GM18861 (cell line): ENCODE data around the gene PSPH.

Experiments used
- ATAC-seq: cut with Tn5 transposase; IDR thresholded peaks from one replicate; pipeline ENCODE4 v1.9.1; 2021; ENCODE audit not compliant: unreplicated experiment

PSPH gene

GRCh38 chr7:56007167-56007652, 44.0 kb downstream of the PSPH start:
- no peak for ATAC-seq

GRCh38 chr7:56003749-56004148, 47.5 kb downstream of the PSPH start:
- no peak for ATAC-seq

GRCh38 chr7:55996856-55997500, 54.3 kb downstream of the PSPH start:
- ATAC-seq: no peak

GRCh38 chr7:55992346-55992745, 58.9 kb downstream of the PSPH start:
- no peak for ATAC-seq

- ATAC-seq: no peak
Observed at GRCh38 chr7:55983537-55983936, 67.7 kb downstream of the PSPH start.

GRCh38 chr7:55980266-55980665, 71.0 kb downstream of the PSPH start:
- ATAC-seq: no peak

- no peak for ATAC-seq
Observed at GRCh38 chr7:55977831-55978230, 73.4 kb downstream of the PSPH start.

GRCh38 chr7:55975988-55976633, 75.1 kb downstream of the PSPH start:
- no peak for ATAC-seq

GRCh38 chr7:55973747-55974250, 77.4 kb downstream of the PSPH start:
- no peak for ATAC-seq

- no peak for ATAC-seq
Observed at GRCh38 chr7:55970978-55971377, 80.3 kb downstream of the PSPH start.

GRCh38 chr7:55970561-55970960, 80.7 kb downstream of the PSPH start:
- no peak for ATAC-seq

GRCh38 chr7:55969391-55969790, 81.9 kb downstream of the PSPH start:
- ATAC-seq: no peak

- no peak for ATAC-seq
Observed at GRCh38 chr7:55966851-55967250, 84.4 kb downstream of the PSPH start.

GRCh38 chr7:55965805-55966421, 85.3 kb downstream of the PSPH start:
- ATAC-seq: no peak

GRCh38 chr7:55965100-55965470, 86.2 kb downstream of the PSPH start:
- ATAC-seq: no peak

GRCh38 chr7:55964261-55965099, 86.8 kb downstream of the PSPH start, which contains the start of gene NIPSNAP2:
TSS of gene NIPSNAP2 (plus strand) at chr7:55964585. CDS start at chr7:55964610, 25 bp downstream.
- peak; percentile 75 for ATAC-seq

- ATAC-seq: no peak
Observed at GRCh38 chr7:55963584-55964168, 87.6 kb downstream of the PSPH start.

GRCh38 chr7:55962014-55962413, 89.2 kb downstream of the PSPH start:
- ATAC-seq: no peak
